GM12872 (cell line): ENCODE data around the gene STPG3.

Experiments
- CTCF ChIP-seq: IDR thresholded peaks from 3 replicates; pipeline ENCODE4 v1.5.1; 2011; ENCODE audit warnings: low read depth, mild to moderate bottlenecking, low read length, moderate library complexity; ENCODE audit not compliant: insufficient read depth

Gene STPG3

GRCh38 chr9:137228506-137228967 lies 22.5 kb upstream of the STPG3 start:
- TF ChIP-seq CTCF, result no peak

DNA sequence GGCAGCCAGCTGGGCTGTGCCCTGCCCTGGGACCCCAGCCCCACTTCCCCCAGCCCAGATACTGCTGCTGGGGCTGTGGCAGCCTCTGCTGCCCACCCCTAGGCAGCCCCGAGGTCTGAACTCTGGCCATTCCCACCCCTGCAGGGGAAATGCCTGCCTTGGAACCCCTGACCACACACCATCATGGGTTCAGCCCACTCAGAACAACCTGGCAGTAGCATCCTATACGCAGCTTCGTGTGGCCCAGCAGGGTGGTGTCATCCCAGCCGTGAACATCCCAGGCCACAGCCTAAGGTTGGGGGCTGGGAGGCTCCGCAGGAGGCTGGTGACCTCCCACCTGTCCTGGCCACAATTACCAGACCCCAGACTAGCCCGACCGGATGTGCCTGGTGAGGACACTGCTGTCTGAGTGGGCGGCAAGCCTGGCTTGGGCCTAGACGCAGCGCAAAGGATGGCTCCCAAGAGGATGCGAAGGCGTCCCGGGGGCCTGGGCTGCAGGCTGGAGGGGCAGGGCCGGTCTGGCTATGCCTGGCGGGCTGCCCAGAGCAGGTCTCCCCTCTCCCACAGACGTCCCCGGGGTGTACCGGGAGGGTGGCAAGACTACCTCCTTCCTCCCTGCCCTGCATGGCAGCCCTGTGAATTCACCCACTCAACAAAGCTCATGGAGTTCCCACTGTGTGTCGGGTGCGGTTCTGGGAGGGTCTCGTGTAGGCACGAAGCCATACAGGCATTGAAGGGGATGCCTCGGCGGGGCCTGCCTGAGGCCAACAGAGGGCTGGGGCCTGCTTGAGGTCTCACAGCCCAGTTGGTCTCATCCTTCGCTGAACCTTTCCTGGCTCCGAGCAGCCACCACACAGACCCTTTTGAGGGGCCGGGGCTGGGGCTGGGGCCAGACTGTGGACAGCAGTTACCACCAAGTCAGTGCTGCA lies 21.9 kb upstream of the STPG3 start:
- TF ChIP-seq CTCF, result no peak

GRCh38 chr9:137229903-137230704 lies 21.0 kb upstream of the STPG3 start:
- no peak for TF ChIP-seq CTCF

DNA sequence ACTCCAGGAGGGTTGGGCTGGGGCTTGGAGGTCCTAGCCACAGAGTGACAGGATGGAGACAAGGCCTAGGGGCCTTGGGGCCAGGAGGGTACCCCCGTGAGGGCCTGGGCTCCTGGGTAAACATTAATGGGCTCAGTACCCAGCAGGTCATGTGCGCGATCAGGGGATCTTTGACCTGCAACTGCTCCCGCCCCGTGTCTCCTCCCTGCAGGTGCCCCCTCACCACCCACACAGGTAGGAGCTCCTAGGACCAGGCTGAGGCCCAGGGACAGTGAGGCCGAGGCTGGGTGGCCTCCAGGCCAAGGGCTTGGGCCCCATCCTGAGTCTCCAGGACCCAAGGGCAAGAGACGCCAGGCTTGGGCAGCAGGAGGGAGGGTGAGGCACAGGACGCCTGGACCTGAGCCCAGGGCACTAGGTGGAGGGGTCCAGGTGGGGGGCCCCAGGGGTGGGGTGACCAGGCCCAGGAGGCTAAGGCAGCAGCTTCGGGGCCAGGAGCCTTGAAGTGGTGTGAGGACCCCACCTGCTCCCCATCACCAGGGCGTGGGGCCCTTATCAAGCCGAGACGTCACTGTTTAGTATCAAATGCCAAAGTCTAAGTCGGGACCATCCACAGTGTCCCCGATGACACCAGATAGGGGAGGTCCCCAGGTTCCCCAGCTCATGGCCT lies 20.2 kb upstream of the STPG3 start, which contains the start of gene SLC34A3:
Gene SLC34A3, plus strand, starts transcription at position 197 of the 667 bp plus-strand sequence. CDS start 802 bp downstream, outside the sequence.
- no peak for TF ChIP-seq CTCF

DNA sequence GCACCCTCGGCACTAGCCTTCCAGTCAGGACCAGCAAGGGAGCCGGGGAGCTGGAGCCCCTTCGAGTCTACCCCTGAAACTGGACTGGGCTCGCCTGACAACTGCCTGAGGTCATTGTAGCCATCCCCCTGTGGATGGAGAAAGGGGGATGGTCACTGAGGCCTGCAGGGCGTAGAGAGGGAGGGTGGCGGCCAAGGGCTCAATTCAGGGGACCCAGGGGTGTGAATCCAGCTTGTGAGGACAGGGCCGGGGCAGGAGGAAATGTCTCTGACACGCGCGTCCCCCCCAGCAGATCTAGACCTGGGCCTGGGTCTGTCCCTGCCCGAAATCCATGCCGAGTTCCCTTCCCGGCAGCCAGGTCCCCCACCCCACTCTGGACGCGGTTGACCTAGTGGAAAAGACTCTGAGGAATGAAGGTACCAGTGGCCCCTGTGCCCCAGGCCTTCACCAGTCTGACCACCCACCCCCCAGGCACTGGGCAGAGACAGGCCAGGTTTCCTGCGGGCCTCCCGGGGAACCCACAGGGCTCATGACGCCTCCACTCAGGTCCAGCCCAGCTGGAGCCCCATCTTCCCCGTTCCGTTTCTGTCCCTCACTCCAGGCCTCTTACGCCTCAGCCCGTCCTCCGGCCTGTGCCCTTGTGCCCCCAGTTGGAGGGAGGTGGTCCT lies 19.6 kb upstream of the STPG3 start:
- no peak for TF ChIP-seq CTCF

- TF ChIP-seq CTCF, result no peak
Observed at GRCh38 chr9:137232101-137232500, 19.0 kb upstream of the STPG3 start.

- no peak for TF ChIP-seq CTCF
Observed at GRCh38 chr9:137232510-137232909, 18.6 kb upstream of the STPG3 start.
